Mammary epithelial cell (primary cell): ENCODE results near the gene CFAP73.

Source experiments
- CTCF ChIP-seq, 2 donors: IDR thresholded peaks in 1 of 2; conservative IDR thresholded peaks in 1 of 2; 2 replicates each; pipeline ENCODE4 v1.5.1; 2011 to 2012; ENCODE audit warnings: inconsistent platforms in 2 of 2, low read length in 2 of 2, mild to moderate bottlenecking in 2 of 2, control low read depth in 1 of 2, low read depth in 1 of 2; ENCODE audit not compliant: insufficient read depth in 1 of 2; ENCODE audit errors: extremely low read depth in 1 of 2
- EZH2 ChIP-seq: IDR thresholded peaks from 2 replicates; pipeline ENCODE4 v1.6.1; 2012; ENCODE audit warnings: low read length, inconsistent platforms, borderline replicate concordance

GRCh38 chr12:113142886-113143332 is 6.6 kb upstream of the CFAP73 start:
- TF ChIP-seq CTCF (conservative IDR thresholded peaks at IDR 0.05 in 1 of 2, IDR thresholded peaks at IDR 0.05 in 1 of 2; ENCODE audit: extremely low read depth in 1 of 2, insufficient read depth in 1 of 2, low read depth in 1 of 2, low read length in 2 of 2) (no peak), EZH2 (no peak)
